Stimulated activated memory B cell treated with anti-CD40 and anti-IgM and Interleukin-4, amounts not matched to agents 10 μg/mL and 1 μg/mL and 100 μg/mL, for 72 hours (primary cell): ENCODE data around the gene CNDP1.
"Not testable (repeated sequence)": the region's sequence is repeated elsewhere in the genome, so short reads cannot be mapped to it uniquely, and the experiment has no call there.

Source experiments
- ATAC-seq: fragments of 150-1000 bp; cut with Tn5 transposase; 2 replicates; pipeline ENCODE4 v1.10.0; 2021
- H3K27ac Mint-ChIP-seq: one replicate; pipeline ENCODE4 v1.8.0; 2022; ENCODE audit warnings: mild to moderate bottlenecking, mixed read lengths
- H3K27me3 Mint-ChIP-seq: one replicate; pipeline ENCODE4 v1.8.0; 2022; ENCODE audit warnings: mixed read lengths
- H3K36me3 Mint-ChIP-seq: one replicate; pipeline ENCODE4 v1.8.0; 2022; ENCODE audit warnings: mixed read lengths
- H3K4me1 Mint-ChIP-seq: one replicate; pipeline ENCODE4 v1.8.0; 2022; ENCODE audit warnings: mixed read lengths
- H3K4me3 Mint-ChIP-seq: one replicate; pipeline ENCODE4 v1.8.0; 2022; ENCODE audit warnings: mild to moderate bottlenecking, moderate library complexity, mixed read lengths
- H3K9me3 Mint-ChIP-seq: one replicate; pipeline ENCODE4 v1.8.0; 2022; ENCODE audit warnings: mixed read lengths

Gene CNDP1

GRCh38 chr18:74544898-74545297 lies 10.6 kb downstream of the CNDP1 start:
- Mint-ChIP-seq H3K4me1 (no peaks in the 10 kb centered on the region), H3K27ac (no peak overlapping the region), H3K9me3 (peaks cover 5% of the 10 kb centered on the region), H3K36me3 (no peaks in the 10 kb centered on the region), H3K27me3 (peaks cover 24% of the 10 kb centered on the region), H3K4me3 (no peak overlapping the region)
- ATAC-seq: no peak

DNA sequence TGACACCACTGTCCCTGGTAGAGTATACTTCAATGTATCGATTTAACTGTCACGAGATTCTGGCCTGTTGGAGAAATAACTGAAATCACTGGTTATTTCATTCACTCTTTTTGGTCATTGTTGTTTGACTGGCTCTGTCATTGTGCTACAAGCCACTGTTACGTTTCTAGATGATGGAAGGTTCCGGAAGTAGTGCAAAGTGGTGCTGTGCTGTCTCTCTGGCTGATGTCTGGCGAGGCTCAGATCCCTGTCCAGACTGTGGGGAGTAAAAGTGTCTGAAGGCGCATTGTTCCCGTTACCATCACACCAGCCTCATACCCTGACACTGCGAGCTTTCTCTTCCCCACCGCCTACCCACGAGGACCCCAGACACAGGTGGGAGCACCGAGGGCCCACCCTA lies 11.7 kb downstream of the CNDP1 start:
- Mint-ChIP-seq H3K27ac (no peak overlapping the region), H3K36me3 (no peaks in the 10 kb centered on the region), H3K4me1 (no peaks in the 10 kb centered on the region), H3K4me3 (no peak overlapping the region), H3K27me3 (peaks cover 24% of the 10 kb centered on the region), H3K9me3 (peaks cover 5% of the 10 kb centered on the region)
- no peak for ATAC-seq

DNA sequence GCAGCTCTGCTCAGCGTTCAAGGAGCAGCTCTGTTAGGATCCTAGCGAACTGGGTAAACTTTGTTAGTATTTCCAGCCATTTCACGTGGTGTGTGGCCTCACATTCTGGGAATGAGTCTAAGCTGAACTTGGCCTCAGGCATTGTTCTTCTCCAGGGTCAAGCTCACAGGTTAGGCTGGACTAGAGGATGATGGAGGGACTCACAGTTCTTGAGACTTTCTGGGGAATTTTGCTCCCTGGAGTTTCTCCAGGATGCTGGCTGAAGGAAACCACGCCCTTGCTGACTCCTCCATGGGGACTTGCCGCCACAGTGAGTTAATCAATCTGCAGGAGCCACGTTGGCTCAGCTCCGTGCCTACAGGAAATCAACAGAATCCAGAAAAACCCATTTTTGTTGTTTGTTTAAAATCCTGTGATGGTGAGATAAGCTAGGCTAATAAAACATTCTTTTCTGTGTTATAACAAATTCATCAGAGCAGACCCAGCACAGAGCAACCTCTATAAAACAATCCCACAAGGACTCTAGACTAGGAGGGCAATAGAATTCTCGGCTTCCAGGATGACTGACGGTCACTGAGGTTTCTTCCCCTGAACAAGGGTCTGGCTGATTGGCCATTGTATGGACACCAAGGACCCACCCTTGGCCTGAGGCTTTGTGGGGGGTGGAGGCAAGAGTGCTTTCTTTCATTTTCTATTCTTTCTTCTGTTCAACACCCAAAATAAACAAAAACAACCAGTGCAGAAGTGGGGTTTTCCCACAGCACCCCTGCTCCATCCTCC lies 12.6 kb downstream of the CNDP1 start:
- no peak overlapping the region for H3K27ac Mint-ChIP-seq
- peaks cover 3% of the 10 kb centered on the region for H3K4me1 Mint-ChIP-seq
- H3K9me3 Mint-ChIP-seq: peaks cover 5% of the 10 kb centered on the region
- no peak for ATAC-seq
- H3K27me3 Mint-ChIP-seq: peaks cover 29% of the 10 kb centered on the region
- H3K36me3 Mint-ChIP-seq: no peaks in the 10 kb centered on the region
- H3K4me3 Mint-ChIP-seq: no peak overlapping the region

GRCh38 chr18:74547860-74548259 lies 13.6 kb downstream of the CNDP1 start:
- no peak overlapping the region for H3K27ac Mint-ChIP-seq
- no peak for ATAC-seq
- H3K4me3 Mint-ChIP-seq: no peak overlapping the region
- peaks cover 6% of the 10 kb centered on the region for H3K4me1 Mint-ChIP-seq
- H3K36me3 Mint-ChIP-seq: no peaks in the 10 kb centered on the region
- peaks cover 33% of the 10 kb centered on the region for H3K27me3 Mint-ChIP-seq
- H3K9me3 Mint-ChIP-seq: peaks cover 5% of the 10 kb centered on the region

GRCh38 chr18:74549591-74550104 lies 15.3 kb downstream of the CNDP1 start:
- Mint-ChIP-seq H3K36me3 (no peaks in the 10 kb centered on the region), H3K27ac (no peak overlapping the region), H3K27me3 (peaks cover 24% of the 10 kb centered on the region), H3K4me1 (peaks cover 6% of the 10 kb centered on the region), H3K4me3 (no peak overlapping the region), H3K9me3 (peaks cover 5% of the 10 kb centered on the region)
- ATAC-seq: no peak

DNA sequence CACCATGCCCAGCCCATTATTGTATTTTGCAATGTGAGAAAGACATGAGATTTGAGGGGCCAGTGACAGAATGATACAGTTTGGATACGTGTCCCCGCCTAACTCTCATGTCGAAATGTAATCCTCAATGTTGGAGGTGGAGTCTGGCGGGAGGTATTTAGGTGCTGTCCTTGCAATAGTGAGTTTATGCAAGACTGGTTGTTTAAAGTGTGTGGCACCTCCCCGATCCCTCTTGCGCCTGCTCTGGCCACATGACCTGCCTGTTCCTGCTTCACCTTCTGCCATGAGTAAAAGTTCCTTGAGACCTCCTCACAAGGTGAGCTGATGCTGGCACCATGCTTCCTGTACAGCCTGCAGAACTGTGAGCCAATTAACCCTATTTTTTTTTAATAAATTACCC lies 16.6 kb downstream of the CNDP1 start:
- Mint-ChIP-seq H3K4me1 (peaks cover 6% of the 10 kb centered on the region), H3K27me3 (peaks cover 16% of the 10 kb centered on the region), H3K9me3 (peaks cover 5% of the 10 kb centered on the region), H3K4me3 (no peak overlapping the region), H3K27ac (no peak overlapping the region), H3K36me3 (no peaks in the 10 kb centered on the region)
- ATAC-seq: no peak

- Mint-ChIP-seq H3K4me3 (no peak overlapping the region), H3K27ac (no peak overlapping the region), H3K36me3 (no peaks in the 10 kb centered on the region), H3K27me3 (peaks cover 10% of the 10 kb centered on the region), H3K9me3 (peaks cover 5% of the 10 kb centered on the region), H3K4me1 (peaks cover 6% of the 10 kb centered on the region)
- no peak for ATAC-seq
These were observed 17.2 kb downstream of the CNDP1 start for GRCh38 chr18:74551452-74551851.

DNA sequence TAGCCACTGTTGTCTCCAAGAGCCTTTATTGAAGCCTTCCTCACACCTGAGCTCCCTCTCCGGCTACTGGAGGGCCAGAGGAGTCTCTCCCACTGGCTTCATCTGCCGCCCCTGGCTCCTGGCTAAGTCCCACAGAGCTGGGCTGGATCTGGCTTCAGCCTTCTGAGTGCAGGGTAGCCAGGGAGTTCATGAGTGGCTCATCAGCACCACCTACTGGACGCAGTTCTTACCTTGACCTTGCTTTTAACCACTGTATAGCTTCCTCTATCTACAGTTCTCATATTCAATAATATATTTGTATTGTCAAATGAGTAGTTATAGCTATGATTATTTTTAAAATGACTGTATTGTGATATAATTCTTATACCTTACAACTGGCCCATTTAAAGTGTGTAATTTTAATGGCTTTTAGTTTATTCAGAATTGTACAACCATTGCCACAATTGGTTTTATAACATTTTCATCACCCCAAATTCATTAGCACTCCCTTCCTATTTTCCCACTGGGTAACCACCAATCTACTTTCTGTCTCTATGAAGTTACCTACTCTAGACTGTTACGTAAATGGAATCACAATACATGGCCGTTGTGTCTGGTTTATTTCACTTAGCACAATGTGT lies 17.7 kb downstream of the CNDP1 start:
- Mint-ChIP-seq H3K27ac (no peak overlapping the region), H3K4me1 (peaks cover 6% of the 10 kb centered on the region), H3K4me3 (no peak overlapping the region), H3K27me3 (peaks cover 12% of the 10 kb centered on the region), H3K9me3 (peaks cover 5% of the 10 kb centered on the region), H3K36me3 (no peaks in the 10 kb centered on the region)
- ATAC-seq: peak; percentile 90

GRCh38 chr18:74556126-74556525 lies 21.8 kb downstream of the CNDP1 start:
- Mint-ChIP-seq H3K4me3 (no peak overlapping the region), H3K9me3 (no peaks in the 10 kb centered on the region), H3K36me3 (no peaks in the 10 kb centered on the region), H3K4me1 (peaks cover 6% of the 10 kb centered on the region), H3K27ac (no peak overlapping the region), H3K27me3 (peaks cover 28% of the 10 kb centered on the region)
- ATAC-seq: no peak

- Mint-ChIP-seq H3K4me1 (no peaks in the 10 kb centered on the region), H3K27me3 (peaks cover 27% of the 10 kb centered on the region), H3K4me3 (no peak overlapping the region), H3K27ac (no peak overlapping the region), H3K36me3 (no peaks in the 10 kb centered on the region), H3K9me3 (no peaks in the 10 kb centered on the region)
- ATAC-seq: no peak
These were observed 23.8 kb downstream of the CNDP1 start for GRCh38 chr18:74558096-74558495.

DNA sequence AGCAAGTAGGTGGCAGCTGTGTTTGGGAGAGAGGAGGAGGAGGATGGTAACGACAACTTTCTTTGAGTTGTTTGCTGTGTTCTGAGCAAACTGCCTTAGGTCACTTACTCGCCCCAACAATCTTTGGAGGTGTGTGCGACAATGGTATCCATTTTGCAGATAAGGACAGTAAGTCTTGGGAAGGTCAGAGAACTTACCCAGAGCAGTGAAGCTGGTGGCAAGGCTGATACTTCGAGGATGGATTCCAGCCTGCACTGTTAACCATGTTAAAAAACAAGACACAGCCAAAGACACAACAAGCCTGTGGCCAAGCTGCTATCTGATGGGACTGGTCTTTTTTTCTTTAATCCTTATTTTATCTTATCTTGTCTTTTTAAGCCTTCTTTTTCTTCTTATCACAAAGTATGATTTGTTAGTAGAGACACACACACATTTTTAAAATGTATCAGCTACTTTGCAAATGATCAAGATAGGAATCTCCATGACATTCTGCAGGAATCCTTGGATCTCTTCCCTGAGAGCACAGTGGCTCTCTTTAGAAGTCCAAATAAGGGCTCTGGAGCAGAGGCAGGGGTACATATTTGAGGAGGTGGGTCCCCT lies 27.9 kb downstream of the CNDP1 start:
- H3K4me3 Mint-ChIP-seq: no peak overlapping the region
- peaks cover 8% of the 10 kb centered on the region for H3K9me3 Mint-ChIP-seq
- no peaks in the 10 kb centered on the region for H3K4me1 Mint-ChIP-seq
- H3K27ac Mint-ChIP-seq: no peak overlapping the region
- peaks cover 10% of the 10 kb centered on the region for H3K36me3 Mint-ChIP-seq
- ATAC-seq: no peak
- H3K27me3 Mint-ChIP-seq: peaks cover 32% of the 10 kb centered on the region

DNA sequence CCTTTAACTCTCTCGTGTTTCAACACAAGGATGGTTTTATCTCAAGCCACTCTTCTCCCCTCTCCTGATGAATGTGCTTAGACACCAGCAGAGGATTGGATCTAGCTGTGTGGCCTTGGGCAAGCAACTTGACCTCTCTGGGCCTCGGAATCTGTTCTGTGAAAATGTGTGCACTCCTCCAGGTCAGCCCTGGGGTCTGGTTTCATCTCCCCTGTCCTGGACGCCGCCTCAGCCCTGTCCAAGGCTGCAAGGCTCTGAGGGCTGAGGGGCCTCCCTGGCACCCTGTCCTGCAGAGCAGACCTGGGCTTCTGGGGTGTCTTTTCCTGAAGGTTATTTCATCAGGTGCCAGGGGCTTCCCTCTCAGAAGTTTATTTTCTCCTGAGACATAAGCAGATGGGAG lies 28.5 kb downstream of the CNDP1 start:
- Mint-ChIP-seq H3K4me1 (peaks cover 5% of the 10 kb centered on the region), H3K27me3 (peaks cover 27% of the 10 kb centered on the region), H3K27ac (no peak overlapping the region), H3K4me3 (no peak overlapping the region), H3K36me3 (peaks cover 15% of the 10 kb centered on the region), H3K9me3 (peaks cover 12% of the 10 kb centered on the region)
- ATAC-seq: peak; percentile 31

GRCh38 chr18:74563999-74564398 lies 29.7 kb downstream of the CNDP1 start:
- peaks cover 13% of the 10 kb centered on the region for H3K4me1 Mint-ChIP-seq
- ATAC-seq: no peak
- H3K27me3 Mint-ChIP-seq: peaks cover 40% of the 10 kb centered on the region
- H3K27ac Mint-ChIP-seq: no peak overlapping the region
- H3K9me3 Mint-ChIP-seq: peaks cover 15% of the 10 kb centered on the region
- H3K4me3 Mint-ChIP-seq: no peak overlapping the region
- peaks cover 15% of the 10 kb centered on the region for H3K36me3 Mint-ChIP-seq

- not testable (repeated sequence) for ATAC-seq, H3K27ac Mint-ChIP-seq, H3K4me3 Mint-ChIP-seq
- H3K9me3 Mint-ChIP-seq: peaks cover 15% of the 10 kb centered on the region
- H3K4me1 Mint-ChIP-seq: peaks cover 13% of the 10 kb centered on the region
- H3K36me3 Mint-ChIP-seq: peaks cover 15% of the 10 kb centered on the region
- peaks cover 45% of the 10 kb centered on the region for H3K27me3 Mint-ChIP-seq
These were observed 30.9 kb downstream of the CNDP1 start for GRCh38 chr18:74565164-74565563.

DNA sequence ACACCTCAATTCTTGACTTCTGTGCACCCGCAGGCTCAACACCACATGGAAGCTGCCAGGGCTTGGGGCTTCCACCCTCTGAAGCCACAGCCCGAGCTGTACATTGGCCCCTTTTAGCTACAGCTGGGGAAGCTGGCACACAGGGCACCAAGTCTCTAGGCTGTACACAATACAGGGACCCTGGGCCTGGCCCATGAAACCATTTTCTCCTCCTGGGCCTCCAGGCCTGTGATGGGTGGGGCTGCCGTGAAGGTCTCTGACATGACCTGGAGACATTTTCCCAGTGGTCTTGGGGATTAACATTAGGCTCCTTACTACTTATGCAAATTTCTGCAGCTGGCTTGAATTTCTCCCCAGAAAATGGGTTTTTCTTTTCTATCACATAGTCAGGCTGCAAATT lies 31.7 kb downstream of the CNDP1 start:
- peaks cover 38% of the 10 kb centered on the region for H3K27me3 Mint-ChIP-seq
- not testable (repeated sequence) for H3K27ac Mint-ChIP-seq, H3K4me3 Mint-ChIP-seq, ATAC-seq
- peaks cover 15% of the 10 kb centered on the region for H3K9me3 Mint-ChIP-seq
- H3K36me3 Mint-ChIP-seq: peaks cover 15% of the 10 kb centered on the region
- H3K4me1 Mint-ChIP-seq: peaks cover 13% of the 10 kb centered on the region
